Myocyte (in vitro differentiated cells): ENCODE measurements around the gene AFG3L2. TPM values are rescaled to one million over a fixed set of nuclear protein-coding genes. Genes with fewer than 3 reads are reported as not detected.

ENCODE experiments used
- DNase-seq: peaks from one replicate; pipeline ENCODE4 v3.0.0-alpha.2; 2012; ENCODE audit warnings: low read depth
- total RNA-seq: library from RNA; depleted of rRNA; stranded (reverse); fragments of >200 nt; gene quantifications from 2 replicates; pipeline ENCODE4 v1.2.3, GENCODE V29; 2014

The AFG3L2 gene
- total RNA-seq, 1 donor from 2014 or later: 100 TPM

DNA sequence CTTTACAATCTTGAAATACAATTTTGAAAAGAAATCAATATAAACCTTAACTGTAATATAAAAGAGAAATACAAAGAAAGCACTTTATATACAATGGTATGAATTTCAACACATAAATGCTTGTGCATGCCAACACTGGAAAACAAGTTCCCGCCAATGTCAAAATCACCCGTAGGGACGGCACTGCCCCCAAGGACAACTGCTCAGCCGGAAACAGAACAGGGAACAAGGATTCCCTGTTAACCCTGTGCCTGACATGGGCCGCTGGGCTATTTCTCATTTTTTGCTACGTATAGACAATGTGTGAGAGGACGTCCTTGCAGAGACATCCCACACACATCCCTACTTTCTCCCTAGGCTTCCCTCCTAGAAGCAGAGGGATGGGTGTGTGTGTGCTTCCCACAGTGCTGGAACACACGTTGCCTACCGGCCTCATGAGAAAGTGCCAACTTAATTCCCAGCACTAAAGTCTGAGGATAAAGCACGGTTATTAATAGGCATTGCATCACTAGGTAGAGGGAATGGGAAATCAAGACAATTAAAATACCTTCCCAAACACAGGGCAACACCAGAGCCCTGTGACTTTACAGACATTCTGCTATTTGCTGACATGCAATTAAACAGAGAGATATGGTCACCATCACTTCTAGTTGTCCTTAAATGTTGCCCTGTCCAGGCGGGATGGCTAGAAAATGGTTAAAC lies 14.4 kb downstream of the AFG3L2 start:
- peak; percentile 64 for DNase-seq

DNA sequence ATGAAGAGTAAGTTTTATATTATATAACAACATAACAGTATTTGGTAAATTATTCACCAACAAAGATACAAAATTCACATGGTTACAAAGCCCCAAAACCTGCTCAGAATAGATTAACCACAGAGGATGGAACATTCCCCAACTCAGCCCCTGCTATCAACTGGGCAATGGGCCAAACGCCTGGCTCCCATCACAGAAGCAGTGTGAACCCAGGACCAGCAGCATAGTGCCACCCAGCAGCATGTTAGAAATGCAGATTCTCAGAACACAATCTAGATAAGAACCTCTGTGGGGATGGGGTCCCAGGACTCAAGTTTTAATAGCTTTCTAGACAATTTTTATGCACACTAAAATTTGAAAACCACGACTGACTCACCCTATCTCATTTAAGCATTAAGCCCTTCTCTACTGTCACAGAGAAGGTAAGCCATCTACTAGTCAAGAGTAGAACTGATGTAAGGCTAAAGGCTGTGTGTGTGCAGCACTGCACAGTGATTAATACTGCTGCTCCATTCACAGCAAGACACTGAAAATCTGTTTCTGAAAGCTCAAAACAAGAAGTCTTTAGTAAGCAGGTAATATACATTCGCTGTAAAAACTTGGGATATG lies 15.2 kb downstream of the AFG3L2 start:
- DNase-seq: no peak

DNA sequence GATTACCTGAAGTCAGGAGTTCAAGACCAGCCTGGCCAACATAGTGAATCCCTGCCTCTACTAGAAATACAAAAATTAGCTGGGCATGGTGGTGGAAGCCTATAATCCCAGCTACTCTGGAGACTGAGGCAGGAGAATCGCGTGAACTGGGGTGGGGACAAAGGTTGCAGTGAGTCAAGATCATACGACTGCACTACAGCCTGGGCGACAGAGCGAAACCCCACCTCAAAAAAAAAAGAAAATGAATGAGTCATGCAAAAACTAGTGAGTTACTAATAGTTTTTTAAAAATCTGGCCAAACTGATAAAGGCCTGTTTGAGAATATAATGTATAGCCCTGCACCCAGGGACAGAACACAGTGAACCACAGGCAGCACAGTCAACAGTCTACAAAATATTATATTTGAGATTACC lies 17.5 kb downstream of the AFG3L2 start:
- no peak for DNase-seq

DNA sequence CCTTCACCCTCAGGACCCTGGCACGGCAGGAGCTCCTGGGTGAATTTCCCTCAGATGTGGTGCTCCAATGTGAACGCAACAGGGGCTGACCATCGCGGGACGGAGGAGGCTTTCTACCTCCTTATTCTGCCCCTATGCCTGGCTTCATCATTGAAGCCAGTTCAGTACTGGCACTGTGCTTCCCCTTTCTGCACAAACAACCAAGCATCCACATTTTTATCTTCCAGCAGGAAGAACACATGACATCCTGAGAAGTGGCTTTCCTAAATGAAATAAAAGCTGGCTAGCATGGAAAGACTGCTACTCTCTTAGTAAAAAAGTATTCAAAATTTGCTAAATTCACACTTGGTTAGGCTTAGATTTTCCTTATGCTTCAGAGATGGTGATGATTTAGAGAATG lies 24.8 kb downstream of the AFG3L2 start:
- no peak for DNase-seq

DNA sequence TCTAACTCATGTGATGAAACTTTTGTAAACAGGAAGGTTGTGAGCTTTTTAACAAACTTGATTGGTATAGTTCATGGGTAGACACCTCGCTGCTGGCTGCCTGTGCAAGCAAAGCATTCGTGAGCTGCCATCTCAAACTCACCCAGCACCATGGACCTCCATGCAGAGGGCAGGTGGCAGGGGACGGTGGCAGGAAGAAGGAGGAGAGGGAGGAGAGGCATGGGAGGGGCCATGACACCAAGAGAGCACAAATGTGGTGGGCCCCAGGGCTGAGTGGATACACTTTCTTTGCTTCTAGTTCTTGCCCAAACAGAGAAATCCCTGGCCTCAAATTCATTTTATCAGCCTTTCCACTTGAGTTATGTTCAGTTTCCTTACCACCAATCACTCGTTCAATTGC lies 29.1 kb downstream of the AFG3L2 start:
- no peak for DNase-seq

DNA sequence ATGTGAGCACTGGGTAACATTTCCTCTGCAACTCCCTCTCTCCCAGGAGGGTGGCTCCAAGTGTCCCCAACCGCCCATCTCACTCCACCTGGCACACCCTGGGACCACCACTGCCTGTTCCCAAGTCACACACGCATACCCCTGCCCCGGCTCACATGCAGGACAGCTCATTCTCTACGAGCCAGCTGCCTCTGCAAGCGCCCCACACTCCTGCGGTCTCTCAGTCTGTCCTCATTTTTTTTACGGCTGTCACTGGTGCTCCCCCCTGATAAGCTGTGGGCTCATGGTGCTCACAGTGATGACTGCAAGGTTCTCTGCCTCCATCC lies 30.8 kb downstream of the AFG3L2 start:
- DNase-seq: no peak

DNA sequence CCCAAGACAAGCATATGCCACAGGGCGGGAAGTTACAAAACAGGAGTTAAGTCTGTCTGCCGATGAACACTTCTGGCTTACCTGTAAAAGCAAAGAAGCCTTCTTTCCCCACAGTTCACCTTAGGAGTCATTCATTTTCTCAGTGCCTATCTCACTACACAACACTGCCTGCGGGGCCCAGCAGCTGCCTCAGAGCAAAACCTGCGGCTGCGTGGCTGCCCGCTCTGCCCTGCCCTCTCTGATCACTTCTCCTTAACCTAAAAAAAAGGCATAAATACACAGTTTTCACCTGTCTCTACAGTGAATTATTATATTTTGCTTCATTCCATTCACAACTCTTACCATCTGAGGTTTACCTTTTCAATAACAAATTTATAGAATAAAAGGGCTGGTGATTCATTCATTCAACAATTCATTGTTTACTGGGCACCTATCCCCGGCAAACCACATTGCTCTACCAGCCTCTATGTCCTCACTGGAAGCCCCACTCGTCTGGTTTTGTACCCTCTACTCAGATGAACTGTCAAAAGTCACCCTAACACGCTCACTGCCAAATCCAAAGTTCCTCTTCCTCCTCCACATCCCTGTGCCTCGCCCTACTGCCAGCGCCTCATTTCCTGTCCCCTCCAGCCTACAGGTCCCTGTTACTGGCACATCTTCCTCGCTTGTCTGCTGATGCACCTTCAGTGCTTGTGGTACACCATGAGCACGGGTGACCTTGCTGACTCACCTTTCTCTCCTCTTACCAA lies 31.4 kb downstream of the AFG3L2 start:
- no peak for DNase-seq

DNA sequence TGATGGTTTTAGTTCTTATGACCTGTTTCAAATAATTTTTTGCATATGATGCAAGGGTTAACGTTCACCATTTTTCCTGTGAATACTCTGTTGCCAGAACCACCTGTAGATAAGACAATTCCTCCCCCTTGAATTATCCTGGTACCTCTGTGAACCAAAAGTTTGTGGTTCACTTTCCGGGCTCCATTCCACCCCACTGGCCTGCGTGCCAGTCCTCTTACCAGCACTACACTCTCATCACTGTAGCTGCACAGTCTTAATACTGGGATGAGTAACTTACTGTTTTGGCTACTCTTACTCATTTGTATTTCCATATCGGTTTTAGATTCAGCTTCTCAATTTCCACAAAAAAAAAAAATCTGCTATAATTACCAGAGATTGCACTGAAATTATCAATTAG lies 34.4 kb downstream of the AFG3L2 start:
- no peak for DNase-seq

DNA sequence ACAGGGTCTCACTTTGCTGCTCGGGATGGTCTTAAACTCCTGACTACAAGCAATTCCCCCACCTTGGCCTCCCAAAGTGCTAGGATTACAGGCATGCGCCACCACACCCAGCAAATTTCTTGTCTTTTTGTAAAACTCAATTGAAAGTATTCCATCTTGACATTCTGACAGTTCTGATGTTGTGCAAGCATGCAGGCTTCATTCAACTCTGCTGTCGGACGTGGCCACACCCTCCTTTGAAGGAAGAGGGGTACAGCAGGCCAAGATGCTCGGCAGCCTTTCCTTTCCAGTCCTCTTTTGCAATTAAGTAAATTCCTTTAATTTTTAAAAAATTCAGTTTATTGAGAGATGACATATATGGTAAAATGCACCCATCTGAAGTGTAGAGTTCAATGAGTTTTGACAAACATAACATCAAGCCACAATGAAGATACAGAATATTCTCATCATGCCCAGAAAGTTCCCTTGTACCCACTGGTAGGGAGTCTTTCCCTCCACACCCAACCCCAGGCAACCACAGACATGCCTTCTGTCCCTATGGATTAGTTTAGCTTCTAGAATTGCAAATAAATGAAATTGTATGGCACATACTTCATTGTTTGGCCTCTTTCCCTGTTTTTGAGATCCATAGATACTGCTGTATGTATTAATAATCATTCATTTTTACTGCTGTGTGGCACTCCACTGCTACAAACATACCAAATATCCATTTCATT lies 35.9 kb downstream of the AFG3L2 start:
- no peak for DNase-seq

DNA sequence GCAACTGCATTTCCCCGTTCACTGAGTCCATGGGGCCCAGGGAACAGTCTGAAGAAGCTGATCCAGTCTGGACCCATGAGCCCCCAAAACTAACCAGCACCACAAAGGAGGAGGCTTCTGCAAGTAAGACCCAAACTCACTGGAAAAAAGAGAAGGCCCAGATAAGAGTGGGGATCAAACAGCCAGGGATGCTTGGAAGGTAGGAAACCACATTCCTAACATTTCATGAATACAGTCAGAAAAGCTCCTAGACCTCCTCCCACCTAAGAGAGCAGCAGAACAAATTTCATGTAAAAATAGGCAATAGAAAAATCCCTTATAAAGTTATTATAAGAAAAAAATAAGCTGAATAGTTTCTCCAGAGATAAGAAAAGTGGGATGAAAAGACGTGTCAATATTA lies 38.6 kb downstream of the AFG3L2 start:
- no peak for DNase-seq

DNA sequence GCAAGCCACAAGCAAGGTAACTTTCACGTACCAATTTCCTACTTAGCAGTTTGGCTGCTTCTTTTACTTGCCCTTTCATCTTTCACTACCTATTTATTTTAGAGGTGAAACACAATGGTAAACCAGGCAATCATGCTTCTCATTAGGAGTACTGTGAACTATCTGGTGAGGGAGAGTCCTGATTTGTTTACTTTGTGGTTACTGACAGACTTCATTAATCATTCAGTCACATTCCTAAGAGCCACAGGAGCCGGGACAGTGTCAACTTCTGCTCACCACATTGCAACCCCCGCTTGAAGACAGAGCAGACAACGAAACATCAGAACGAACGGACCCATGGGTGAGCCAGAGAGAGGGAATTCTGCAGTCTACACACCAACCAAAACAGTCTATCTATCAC lies 40.1 kb downstream of the AFG3L2 start:
- DNase-seq: peak; percentile 90

DNA sequence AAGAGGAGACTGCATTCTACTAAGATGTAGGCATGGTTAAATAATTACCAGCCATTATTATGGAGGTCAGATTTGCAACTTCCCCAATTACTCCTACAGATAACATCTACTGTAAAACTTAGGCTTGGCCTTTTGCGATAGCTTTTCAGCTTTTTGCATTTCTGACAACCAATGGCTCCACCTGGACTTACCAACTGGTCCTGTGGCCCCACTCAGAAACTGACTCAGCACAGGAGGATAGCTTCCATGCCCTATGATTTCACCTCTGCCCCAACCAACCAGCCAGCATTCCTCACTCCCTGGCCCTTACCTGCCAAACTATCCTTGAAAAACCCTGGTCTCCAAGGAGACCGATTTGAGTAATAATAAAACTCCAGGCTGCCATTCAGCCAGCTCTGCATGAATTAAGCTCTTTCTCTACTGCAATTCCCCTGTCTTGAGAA lies 40.8 kb downstream of the AFG3L2 start:
- no peak for DNase-seq

DNA sequence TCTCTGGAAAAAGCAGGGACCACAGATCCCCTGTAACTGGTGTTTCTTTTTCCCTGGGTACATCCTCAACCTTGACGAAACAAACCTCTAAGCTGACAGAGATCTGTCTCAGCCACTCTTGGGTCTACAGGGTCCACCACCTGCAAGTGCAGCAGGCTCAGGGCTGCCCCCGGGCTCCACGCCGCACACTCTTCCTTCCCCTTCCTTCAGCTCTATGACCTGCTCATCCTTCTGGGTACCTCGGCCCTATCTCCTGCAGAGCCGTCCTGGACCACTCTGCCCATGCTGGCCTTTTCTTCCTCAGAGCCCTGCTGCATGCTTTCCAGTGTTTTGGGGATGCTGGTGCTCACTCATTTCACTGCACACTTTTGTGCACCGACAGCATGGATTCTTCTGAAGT lies 41.5 kb downstream of the AFG3L2 start:
- DNase-seq: no peak

DNA sequence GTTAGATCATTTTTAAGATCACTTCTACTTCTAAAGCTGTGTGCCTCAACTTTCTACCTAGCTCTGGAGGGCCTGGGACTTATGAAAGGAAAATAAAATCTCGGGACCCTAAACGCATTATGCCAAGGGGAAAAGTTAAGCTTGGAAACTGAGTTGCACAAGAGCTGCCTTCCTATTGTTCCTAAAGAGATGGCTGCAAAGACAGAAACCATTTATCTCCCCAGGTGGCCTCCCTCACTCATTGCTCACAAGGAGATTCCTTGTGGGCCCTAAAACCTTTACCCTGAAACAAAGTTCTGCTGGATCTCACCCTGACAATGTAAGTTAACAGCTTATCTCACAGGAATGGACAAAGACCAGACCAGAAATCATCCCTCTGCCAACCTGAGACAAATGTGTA lies 42.2 kb downstream of the AFG3L2 start:
- no peak for DNase-seq

DNA sequence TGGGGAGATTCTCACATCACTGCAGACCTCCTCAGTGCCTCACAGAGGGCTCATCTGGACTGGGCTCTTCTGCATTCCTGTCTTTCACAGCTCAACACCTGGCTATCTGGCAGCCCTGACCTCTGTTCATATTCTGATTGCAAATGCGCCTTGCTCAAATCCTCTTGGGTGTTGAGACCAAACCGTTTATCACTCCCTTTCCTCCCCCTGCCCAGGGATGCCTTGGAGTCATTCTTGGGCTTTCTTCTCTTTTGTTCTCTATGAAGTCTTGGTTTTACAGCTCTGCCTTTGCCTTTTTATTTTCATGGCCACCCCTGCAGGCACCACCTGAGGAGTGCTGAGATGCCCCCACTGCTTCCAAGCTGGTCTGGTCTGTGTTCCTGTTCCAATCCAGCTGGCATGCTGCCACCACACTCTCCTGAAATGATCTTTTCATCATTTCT lies 42.6 kb downstream of the AFG3L2 start:
- no peak for DNase-seq

DNA sequence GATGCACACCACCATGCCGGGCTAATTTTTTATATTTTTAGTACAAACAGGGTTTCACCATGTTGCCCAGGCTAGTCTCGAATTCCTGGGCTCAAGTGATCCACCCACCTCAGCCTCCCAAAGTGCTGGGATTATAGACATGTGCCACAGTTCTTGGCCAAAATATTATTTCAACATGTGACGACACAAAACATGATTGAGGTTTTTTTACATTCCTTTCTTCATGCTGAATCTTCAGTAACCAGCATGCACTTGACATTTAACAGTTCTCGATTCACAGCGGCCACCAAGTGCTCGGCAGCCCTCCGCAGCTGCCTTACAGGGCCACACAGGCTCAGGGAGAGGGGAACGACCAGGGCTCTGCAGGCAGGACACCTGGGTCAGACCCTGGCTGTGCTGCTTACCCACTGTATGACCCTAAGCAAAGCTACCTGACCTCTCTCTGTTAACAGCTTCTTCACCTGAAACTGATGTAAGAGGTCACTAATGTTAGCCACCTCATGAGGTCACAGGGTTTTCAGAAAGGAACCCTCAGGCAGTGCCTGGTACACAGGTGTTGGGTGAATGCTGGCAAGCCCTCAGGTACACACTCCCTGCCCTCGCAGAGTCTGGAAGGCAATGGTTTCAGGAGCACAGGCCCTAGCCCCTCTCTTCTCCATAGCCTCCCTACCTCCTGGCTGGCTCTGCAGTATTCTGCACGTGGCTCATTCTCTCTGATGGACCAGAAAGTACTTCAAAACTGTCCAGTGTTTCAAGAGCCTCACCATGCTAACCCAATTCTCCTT lies 43.3 kb downstream of the AFG3L2 start:
- no peak for DNase-seq

DNA sequence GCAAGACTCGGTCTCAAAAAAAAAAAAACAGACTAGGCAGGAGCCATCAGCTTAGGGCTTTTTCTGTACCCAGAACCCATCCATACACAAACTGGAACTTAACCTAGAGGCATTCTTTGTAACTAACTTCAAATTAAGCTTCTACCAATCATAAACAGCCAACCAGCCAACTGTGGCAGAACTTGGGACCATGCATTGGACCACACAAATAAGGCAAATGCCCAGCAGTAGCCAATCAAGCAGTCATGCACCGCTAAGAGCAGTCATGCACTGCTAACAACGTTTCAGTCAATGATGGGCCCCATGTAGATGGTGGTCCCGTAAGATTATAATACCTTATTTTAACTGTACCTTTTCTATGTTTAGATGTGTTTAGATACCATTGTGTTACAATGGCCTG lies 46.3 kb downstream of the AFG3L2 start:
- no peak for DNase-seq

DNA sequence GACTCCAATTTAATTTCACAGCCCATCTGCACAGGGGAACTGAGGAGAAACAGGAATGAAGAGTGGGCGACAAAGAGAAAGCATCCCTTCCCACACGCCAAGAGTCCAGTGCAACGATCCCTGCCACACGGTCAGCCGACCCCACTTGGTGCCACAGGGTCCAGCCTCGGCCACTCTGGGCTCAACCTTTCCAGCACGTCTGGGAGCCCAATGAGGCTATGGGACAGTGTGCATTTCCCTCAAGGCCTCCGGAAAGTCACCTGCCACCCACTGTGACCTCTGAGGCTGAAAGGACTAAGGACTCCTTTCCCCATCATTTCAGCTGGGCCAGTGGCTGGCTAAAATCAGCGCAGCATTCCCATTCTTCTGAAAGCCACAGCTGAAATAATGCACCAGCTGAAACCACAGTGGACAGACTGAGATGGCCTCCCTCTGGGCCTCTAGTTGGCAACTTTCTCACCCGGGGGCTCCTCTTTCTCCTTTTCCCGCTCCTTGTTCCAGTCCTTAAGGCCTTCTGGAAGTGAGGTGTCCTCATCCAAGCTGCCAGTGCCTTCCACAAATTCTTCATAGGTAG lies 47.8 kb downstream of the AFG3L2 start:
- peak; percentile 89 for DNase-seq

DNA sequence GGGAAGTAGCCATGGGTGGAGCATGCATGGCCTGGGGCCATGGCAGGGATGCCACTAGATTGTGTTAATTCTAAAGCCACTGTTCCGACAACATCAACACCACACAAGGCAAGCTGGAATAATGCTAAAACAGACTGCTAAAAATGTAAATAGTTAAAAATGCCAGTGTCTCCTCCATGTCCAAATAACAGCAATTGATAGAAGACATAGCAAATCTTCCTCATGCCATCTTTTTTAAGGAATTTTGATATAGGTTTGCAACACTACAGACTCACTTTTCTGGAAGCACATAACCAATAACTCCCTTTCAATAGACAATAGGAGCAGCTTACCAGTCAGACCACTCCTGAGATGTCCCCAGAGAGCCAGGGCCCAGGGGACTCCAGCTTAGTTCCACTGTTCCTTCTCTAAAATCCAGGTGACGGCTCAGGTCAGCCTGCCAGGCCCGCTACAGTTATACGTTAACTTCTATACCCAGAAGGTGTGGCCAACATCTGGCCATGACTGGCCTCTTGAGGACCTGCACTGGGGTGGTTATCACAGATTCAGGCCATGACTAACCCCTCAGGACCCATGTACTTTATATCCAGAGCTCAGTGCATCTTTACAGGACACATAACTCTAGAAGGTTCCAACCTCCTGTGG lies 48.7 kb downstream of the AFG3L2 start:
- no peak for DNase-seq

DNA sequence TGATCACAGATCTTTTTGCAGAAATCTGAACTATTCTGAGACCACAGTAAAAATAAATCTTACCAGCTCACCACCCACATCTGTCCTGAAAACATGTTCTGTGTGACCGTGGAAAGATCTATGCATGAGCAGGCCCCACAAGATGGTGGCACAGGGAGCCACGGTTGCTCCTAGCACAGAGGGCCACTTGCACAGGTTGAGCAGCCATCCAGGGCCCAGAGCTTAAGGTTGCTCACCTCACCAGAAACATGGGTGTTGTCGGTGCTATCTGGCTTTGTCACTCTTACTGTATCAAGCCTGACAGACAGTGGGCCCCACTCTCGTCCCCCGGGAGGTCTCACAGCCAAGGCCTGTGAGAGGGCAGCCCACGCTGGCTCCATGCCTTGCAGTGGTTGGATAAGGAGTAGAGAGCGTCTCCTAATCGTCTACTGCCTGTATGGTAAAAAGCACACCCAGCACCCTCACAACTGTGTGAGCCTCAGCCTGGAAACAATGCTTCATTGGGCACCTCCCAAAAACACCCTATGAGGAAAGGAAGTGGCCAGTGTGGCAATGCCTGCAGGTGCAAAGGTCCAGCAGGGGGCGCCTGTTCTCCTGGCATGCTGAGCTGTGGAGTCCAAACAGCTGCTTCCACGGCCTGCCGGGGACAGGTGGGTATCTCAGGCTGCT lies 49.4 kb downstream of the AFG3L2 start:
- DNase-seq: peak; percentile 98
